GM23338 (cell line): ENCODE data around the gene CFAP410.

Experiments
- CTCF ChIP-seq, 2 experiments: fragments of 200-600 bp in 1 of 2; sonication (generic) in 1 of 2; conservative IDR thresholded peaks; 2 replicates each; pipeline versions ENCODE4 v1.5.1 to v1.6.1; 2016 to 2017; ENCODE audit warnings: antibody characterized with exemption in 2 of 2, low read depth in 2 of 2, mild to moderate bottlenecking in 2 of 2, moderate library complexity in 1 of 2
- EZH2 ChIP-seq: fragments of 200-600 bp; sonication (generic); IDR thresholded peaks from one replicate; pipeline ENCODE4 v1.8.0; 2017; ENCODE audit warnings: antibody characterized with exemption, mild to moderate bottlenecking, low read depth; ENCODE audit not compliant: unreplicated experiment
- EZH2phosphoT487 ChIP-seq: fragments of 200-600 bp; sonication (generic); IDR thresholded peaks from one replicate; pipeline ENCODE4 v1.8.1; 2018; ENCODE audit warnings: antibody characterized with exemption; ENCODE audit not compliant: unreplicated experiment
- POLR2AphosphoS5 ChIP-seq: IDR thresholded peaks from 2 replicates; pipeline ENCODE4 v1.6.1; 2016; ENCODE audit warnings: antibody characterized with exemption, low read depth

- TF ChIP-seq CTCF (conservative IDR thresholded peaks at IDR 0.05; ENCODE audit: low read depth in 2 of 2) (no peak), POLR2AphosphoS5 (no peak), EZH2 (no peak), EZH2phosphoT487 (no peak)
Observed at GRCh38 chr21:44351535-44352252, 12.5 kb upstream of the CFAP410 start.
